Measurements from ENCODE around the gene SORCS1. TPM values are rescaled to one million over a fixed set of nuclear protein-coding genes. Genes with fewer than 3 reads are reported as not detected.

SORCS1 gene
- total and polyA plus RNA-seq, 4 donors, result 0.08 to 0.21 (median 0.09) TPM; not detected in 1

DNA sequence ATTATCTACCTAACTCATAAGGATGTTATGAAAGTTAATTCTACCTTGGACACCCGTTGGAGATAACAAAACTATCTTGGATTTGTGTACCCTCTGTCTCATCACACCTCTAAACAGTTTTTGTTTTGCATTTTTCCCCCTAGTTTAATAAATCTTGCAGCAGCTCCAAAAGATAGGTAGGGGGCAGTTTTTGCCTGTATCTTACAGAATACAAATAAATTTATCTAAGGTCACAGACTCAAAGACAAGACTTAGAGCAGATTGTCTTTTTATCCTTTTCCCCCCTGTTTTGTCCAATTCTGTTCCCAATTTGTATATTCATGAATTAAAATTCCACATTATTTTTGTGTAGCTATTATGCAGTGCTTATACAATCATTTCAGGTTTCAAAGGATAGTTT is 5.0 kb upstream of the SORCS1 start (continued):
- TF ChIP-seq, protein P1, sequence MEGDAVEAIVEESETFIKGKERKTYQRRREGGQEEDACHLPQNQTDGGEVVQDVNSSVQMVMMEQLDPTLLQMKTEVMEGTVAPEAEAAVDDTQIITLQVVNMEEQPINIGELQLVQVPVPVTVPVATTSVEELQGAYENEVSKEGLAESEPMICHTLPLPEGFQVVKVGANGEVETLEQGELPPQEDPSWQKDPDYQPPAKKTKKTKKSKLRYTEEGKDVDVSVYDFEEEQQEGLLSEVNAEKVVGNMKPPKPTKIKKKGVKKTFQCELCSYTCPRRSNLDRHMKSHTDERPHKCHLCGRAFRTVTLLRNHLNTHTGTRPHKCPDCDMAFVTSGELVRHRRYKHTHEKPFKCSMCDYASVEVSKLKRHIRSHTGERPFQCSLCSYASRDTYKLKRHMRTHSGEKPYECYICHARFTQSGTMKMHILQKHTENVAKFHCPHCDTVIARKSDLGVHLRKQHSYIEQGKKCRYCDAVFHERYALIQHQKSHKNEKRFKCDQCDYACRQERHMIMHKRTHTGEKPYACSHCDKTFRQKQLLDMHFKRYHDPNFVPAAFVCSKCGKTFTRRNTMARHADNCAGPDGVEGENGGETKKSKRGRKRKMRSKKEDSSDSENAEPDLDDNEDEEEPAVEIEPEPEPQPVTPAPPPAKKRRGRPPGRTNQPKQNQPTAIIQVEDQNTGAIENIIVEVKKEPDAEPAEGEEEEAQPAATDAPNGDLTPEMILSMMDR (IDR thresholded peaks at IDR 0.05; ENCODE audit: low read depth, low read length, missing input control), result no peak
- TF ChIP-seq TAF1 (conservative IDR thresholded peaks at IDR 0.05) (no peak), YY1 (IDR thresholded peaks at IDR 0.05) (no peak), RAD21 (IDR thresholded peaks at IDR 0.05) (no peak), EGR1 (IDR thresholded peaks at IDR 0.05; ENCODE audit: low read depth in 2 of 2) (no peak), JUND (IDR thresholded peaks at IDR 0.05) (no peak)

DNA sequence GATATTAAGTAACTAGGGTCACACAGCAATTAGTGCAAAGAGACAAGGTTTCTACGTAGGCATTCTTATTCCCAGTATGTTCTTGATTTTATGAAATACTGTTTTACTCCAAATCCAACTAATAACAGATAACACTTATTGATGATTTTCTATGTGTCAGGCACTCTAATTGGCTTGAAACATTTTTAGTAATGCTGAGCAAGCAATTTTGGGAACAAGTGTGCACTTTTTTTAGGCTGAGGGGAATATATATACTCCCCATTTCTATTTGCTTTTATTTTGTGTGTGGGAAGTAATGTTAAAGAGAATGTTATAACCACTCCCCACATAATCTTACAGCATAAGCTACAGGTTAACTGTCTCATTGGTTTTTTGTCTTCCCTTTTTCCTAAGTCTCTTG is 4.2 kb upstream of the SORCS1 start:
- WGBS, result 80% methylated on average over 1 of the region's 1 CpG

More for the DNA sequence above, 4.2 kb upstream of the SORCS1 start:
- H3K9ac ChIP-seq (ENCODE audit: low read depth in 1 of 2, low read length in 2 of 2), result no peak overlapping the region
- peaks cover 2 to 13% (median 7%) of the 10 kb centered on the region in 4 donors for H3K27me3 ChIP-seq (ENCODE audit: control insufficient read depth in 4 of 4, insufficient read depth in 4 of 4, low read length in 3 of 4)
- no peak overlapping the region for H3K4me3 ChIP-seq (ENCODE audit: low read depth in 1 of 3, low read length in 3 of 3)
- H3K27ac ChIP-seq (ENCODE audit: low read depth in 1 of 2, low read length in 2 of 2), result no peak overlapping the region
- H3K4me1 ChIP-seq (ENCODE audit: control insufficient read depth in 4 of 4, insufficient read depth in 4 of 4, low read length in 3 of 4), result peaks cover 6 to 11% (median 9%) of the 10 kb centered on the region in 4 donors
- TF ChIP-seq, protein P2, sequence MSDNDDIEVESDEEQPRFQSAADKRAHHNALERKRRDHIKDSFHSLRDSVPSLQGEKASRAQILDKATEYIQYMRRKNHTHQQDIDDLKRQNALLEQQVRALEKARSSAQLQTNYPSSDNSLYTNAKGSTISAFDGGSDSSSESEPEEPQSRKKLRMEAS (IDR thresholded peaks at IDR 0.05), result no peak
- TF ChIP-seq HNF4A (conservative IDR thresholded peaks at IDR 0.05), result no peak
- no peak for TF ChIP-seq TAF1 (conservative IDR thresholded peaks at IDR 0.05)
- TF ChIP-seq, protein P1 (IDR thresholded peaks at IDR 0.05; ENCODE audit: low read depth, low read length, missing input control), result no peak
- no peak for TF ChIP-seq EGR1 (IDR thresholded peaks at IDR 0.05; ENCODE audit: low read depth in 2 of 2)
- TF ChIP-seq JUND (IDR thresholded peaks at IDR 0.05), result no peak
- no peak for TF ChIP-seq RAD21 (IDR thresholded peaks at IDR 0.05)
- TF ChIP-seq, protein P3, sequence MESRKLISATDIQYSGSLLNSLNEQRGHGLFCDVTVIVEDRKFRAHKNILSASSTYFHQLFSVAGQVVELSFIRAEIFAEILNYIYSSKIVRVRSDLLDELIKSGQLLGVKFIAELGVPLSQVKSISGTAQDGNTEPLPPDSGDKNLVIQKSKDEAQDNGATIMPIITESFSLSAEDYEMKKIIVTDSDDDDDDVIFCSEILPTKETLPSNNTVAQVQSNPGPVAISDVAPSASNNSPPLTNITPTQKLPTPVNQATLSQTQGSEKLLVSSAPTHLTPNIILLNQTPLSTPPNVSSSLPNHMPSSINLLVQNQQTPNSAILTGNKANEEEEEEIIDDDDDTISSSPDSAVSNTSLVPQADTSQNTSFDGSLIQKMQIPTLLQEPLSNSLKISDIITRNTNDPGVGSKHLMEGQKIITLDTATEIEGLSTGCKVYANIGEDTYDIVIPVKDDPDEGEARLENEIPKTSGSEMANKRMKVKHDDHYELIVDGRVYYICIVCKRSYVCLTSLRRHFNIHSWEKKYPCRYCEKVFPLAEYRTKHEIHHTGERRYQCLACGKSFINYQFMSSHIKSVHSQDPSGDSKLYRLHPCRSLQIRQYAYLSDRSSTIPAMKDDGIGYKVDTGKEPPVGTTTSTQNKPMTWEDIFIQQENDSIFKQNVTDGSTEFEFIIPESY (IDR thresholded peaks at IDR 0.05), result no peak
- TF ChIP-seq HNF4G (IDR thresholded peaks at IDR 0.05), result no peak
- no peak for TF ChIP-seq SP1 (IDR thresholded peaks at IDR 0.05)
- TF ChIP-seq GABPA (IDR thresholded peaks at IDR 0.05 in 1 of 2, conservative IDR thresholded peaks at IDR 0.05 in 1 of 2), result no peak
- TF ChIP-seq, protein P4, sequence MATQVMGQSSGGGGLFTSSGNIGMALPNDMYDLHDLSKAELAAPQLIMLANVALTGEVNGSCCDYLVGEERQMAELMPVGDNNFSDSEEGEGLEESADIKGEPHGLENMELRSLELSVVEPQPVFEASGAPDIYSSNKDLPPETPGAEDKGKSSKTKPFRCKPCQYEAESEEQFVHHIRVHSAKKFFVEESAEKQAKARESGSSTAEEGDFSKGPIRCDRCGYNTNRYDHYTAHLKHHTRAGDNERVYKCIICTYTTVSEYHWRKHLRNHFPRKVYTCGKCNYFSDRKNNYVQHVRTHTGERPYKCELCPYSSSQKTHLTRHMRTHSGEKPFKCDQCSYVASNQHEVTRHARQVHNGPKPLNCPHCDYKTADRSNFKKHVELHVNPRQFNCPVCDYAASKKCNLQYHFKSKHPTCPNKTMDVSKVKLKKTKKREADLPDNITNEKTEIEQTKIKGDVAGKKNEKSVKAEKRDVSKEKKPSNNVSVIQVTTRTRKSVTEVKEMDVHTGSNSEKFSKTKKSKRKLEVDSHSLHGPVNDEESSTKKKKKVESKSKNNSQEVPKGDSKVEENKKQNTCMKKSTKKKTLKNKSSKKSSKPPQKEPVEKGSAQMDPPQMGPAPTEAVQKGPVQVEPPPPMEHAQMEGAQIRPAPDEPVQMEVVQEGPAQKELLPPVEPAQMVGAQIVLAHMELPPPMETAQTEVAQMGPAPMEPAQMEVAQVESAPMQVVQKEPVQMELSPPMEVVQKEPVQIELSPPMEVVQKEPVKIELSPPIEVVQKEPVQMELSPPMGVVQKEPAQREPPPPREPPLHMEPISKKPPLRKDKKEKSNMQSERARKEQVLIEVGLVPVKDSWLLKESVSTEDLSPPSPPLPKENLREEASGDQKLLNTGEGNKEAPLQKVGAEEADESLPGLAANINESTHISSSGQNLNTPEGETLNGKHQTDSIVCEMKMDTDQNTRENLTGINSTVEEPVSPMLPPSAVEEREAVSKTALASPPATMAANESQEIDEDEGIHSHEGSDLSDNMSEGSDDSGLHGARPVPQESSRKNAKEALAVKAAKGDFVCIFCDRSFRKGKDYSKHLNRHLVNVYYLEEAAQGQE (IDR thresholded peaks at IDR 0.05), result no peak
- no peak for TF ChIP-seq FOXA1 (IDR thresholded peaks at IDR 0.05)
- no peak for TF ChIP-seq YY1 (IDR thresholded peaks at IDR 0.05)
- TF ChIP-seq, protein P5, sequence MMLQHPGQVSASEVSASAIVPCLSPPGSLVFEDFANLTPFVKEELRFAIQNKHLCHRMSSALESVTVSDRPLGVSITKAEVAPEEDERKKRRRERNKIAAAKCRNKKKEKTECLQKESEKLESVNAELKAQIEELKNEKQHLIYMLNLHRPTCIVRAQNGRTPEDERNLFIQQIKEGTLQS (IDR thresholded peaks at IDR 0.05), result no peak
- TF ChIP-seq RXRA (IDR thresholded peaks at IDR 0.05), result no peak
- TF ChIP-seq FOXA2 (IDR thresholded peaks at IDR 0.05), result no peak
- no peak for DNase-seq (ENCODE audit: low spot score)
- no peaks in the 10 kb centered on the region for H3K36me3 ChIP-seq (ENCODE audit: control insufficient read depth in 4 of 4, insufficient read depth in 3 of 4, low read depth in 1 of 4, low read length in 3 of 4)
- no peaks in the 10 kb centered on the region for H3K9me3 ChIP-seq (ENCODE audit: control insufficient read depth in 4 of 4, low read length in 3 of 4)
